ENCODE measurements around the gene ADAR.

ADAR gene

DNA sequence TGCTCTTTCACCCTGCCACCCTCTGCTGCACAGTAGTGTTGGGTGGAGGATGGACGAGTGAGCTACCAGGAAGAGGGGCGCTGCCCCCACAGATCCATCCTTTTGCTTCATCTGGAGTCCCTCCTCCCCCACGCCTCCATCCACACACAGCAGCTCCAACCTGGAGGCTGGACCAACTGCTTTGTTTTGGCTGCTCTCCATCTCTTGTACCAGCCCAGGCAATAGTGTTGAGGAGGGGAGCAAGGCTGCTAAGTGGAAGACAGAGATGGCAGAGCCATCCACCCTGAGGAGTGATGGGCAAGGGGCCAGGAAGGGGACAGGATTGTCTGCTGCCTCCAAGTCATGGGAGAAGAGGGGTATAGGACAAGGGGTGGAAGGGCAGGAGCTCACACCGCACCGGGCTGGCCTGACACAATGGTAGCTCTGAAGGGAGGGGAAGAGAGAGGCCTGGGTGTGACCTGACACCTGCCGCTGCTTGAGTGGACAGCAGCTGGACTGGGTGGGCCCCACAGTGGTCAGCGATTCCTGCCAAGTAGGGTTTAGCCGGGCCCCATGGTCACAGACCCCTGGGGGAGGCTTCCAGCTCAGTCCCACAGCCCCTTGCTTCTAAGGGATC is 31.9 kb downstream of the ADAR start:
- Histone ChIP-seq H3K36me3 (ENCODE audit: control insufficient read depth, insufficient read depth, low read length) (no peaks in the 10 kb centered on the region), H3K4me1 (ENCODE audit: control insufficient read depth, insufficient read depth, low read length) (no peaks in the 10 kb centered on the region), H3K9me3 (ENCODE audit: control insufficient read depth, low read length) (no peaks in the 10 kb centered on the region), H3K4me3 (ENCODE audit: low read length) (no peak overlapping the region), H3K27me3 (ENCODE audit: control insufficient read depth, insufficient read depth, low read length) (no peaks in the 10 kb centered on the region), H3K9ac (ENCODE audit: low read length) (no peak overlapping the region)

DNA sequence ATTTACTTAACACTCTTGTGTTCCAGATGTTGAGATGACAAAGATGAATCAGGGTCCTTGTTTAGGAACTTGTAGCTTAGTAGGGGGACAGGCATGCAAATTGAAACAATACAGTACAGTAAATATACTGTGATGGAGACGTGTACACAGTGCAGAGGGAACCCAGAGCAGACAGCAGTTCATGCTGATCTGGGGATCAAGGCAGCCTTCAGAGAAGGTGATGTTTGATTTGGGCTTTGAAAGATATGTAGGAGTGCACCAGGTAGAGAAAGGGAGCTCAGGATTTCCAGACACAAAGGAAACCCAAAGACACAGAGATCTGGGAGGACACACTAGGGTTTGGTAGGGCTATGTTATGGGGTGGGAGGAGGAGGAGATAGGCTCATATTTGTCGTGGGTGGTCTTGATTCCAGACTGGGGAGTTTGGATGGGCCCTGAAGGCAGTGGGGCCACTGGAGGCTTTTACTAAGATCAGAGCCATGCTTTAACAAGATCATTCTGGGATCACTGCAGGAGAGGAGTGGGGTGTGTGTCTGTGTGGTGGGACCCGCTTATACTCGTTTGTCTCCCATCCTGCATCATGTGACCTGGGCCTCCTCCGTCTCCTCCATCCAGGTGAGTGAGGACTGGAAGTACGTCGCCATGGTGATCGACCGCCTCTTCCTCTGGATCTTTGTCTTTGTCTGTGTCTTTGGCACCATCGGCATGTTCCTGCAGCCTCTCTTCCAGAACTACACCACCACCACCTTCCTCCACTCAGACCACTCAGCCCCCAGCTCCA is 32.6 kb downstream of the ADAR start:
- H3K9ac ChIP-seq (ENCODE audit: low read length) = no peak overlapping the region
- H3K4me1 ChIP-seq (ENCODE audit: control insufficient read depth, insufficient read depth, low read length) = no peaks in the 10 kb centered on the region
- no peak overlapping the region for H3K4me3 ChIP-seq (ENCODE audit: low read length)
- H3K27me3 ChIP-seq (ENCODE audit: control insufficient read depth, insufficient read depth, low read length) = no peaks in the 10 kb centered on the region
- no peaks in the 10 kb centered on the region for H3K36me3 ChIP-seq (ENCODE audit: control insufficient read depth, insufficient read depth, low read length)
- no peaks in the 10 kb centered on the region for H3K9me3 ChIP-seq (ENCODE audit: control insufficient read depth, low read length)

DNA sequence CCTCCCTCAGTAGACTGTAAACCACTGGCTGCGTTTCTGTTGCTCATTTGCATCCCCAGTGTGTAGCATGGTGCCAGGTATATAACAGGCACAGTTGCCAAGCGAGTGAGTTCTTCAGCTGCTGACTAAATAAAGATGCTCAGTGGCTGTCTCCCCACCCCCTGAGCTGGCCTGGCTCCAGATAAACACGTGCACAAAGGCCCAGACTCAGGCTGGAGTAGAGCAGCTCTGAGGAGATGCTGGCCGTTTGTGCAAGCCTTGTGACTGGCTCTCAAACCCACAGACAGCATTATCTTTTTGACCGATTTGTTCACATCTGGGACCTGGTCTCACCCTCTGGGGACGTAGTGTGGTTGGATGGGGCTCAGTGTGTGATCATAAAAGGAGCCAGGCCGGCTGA is 33.3 kb downstream of the ADAR start:
- Histone ChIP-seq H3K4me1 (ENCODE audit: control insufficient read depth, insufficient read depth, low read length) (no peaks in the 10 kb centered on the region), H3K36me3 (ENCODE audit: control insufficient read depth, insufficient read depth, low read length) (no peaks in the 10 kb centered on the region), H3K27me3 (ENCODE audit: control insufficient read depth, insufficient read depth, low read length) (no peaks in the 10 kb centered on the region), H3K9ac (ENCODE audit: low read length) (no peak overlapping the region), H3K4me3 (ENCODE audit: low read length) (no peak overlapping the region), H3K9me3 (ENCODE audit: control insufficient read depth, low read length) (no peaks in the 10 kb centered on the region)

DNA sequence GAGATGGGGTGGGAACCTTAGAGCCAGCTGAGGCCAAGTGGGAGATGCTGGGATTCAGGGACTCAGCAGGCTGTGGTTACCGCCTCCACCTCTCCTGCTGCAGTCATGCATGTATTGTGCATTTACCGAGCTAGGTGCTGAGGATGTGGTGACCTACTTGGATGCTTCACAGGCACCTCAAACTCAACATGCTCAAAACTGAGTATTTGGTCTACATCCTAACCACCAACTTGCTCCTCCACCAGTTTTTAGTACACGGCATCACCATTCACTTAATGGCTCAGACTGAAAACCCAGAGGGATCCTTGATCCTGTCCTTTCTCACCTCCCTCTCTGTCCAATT is 34.8 kb downstream of the ADAR start:
- peaks cover 1% of the 10 kb centered on the region for H3K4me1 ChIP-seq (ENCODE audit: control insufficient read depth, insufficient read depth, low read length)
- peaks cover 6% of the 10 kb centered on the region for H3K27me3 ChIP-seq (ENCODE audit: control insufficient read depth, insufficient read depth, low read length)
- H3K9ac ChIP-seq (ENCODE audit: low read length) = no peak overlapping the region
- H3K36me3 ChIP-seq (ENCODE audit: control insufficient read depth, insufficient read depth, low read length) = no peaks in the 10 kb centered on the region
- no peak overlapping the region for H3K4me3 ChIP-seq (ENCODE audit: low read length)
- no peaks in the 10 kb centered on the region for H3K9me3 ChIP-seq (ENCODE audit: control insufficient read depth, low read length)

DNA sequence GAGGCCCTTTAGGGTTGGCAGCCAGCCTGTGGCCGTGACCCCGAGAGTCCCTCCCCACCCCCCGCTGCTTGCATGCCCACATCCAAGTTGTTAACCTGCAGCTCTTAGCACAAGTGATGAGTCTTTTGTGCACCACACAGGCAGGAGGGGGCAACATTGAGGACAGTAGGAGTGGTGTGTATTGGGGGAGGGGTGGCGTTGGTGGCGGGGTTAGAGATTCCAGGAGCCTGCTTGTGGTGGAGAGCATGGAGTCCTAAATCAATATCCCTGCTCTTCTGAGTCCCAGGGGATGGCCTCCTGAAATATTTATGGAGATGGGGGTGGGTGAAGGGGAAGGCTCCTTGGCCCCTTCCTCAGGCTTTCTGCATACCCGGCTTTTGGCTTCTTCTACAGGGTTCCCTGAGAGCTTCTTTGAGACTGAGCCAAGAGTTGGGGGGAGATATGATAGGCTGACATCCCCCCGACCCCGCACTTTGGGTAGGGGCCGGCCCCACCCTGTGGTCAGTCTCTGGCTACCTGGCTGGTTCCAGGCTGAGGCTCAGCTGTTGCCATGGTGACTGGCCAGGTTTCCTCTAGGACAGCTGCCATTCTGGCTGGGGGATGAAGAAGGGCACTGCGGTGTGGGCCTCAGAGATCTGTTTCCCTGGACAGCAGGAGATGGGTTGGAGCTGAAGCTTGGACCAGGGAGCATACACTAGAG is 35.4 kb downstream of the ADAR start:
- Histone ChIP-seq H3K4me3 (ENCODE audit: low read length) (no peak overlapping the region), H3K27me3 (ENCODE audit: control insufficient read depth, insufficient read depth, low read length) (peaks cover 11% of the 10 kb centered on the region), H3K36me3 (ENCODE audit: control insufficient read depth, insufficient read depth, low read length) (no peaks in the 10 kb centered on the region), H3K9ac (ENCODE audit: low read length) (no peak overlapping the region), H3K9me3 (ENCODE audit: control insufficient read depth, low read length) (no peaks in the 10 kb centered on the region), H3K4me1 (ENCODE audit: control insufficient read depth, insufficient read depth, low read length) (peaks cover 7% of the 10 kb centered on the region)

DNA sequence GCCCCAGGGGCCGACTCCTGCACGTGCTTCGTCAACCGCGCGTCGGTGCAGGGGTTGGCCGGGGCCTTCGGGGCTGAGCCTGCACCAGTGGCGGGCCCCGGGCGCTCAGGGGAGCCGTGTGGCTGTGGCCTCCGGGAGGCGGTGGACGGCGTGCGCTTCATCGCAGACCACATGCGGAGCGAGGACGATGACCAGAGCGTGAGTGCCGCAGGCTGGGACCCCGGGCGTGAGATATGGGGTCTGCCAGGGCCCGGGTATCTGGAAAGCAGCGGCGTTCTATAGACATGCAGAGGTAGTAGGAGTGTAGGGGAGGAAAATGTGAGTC is 36.1 kb downstream of the ADAR start:
- Histone ChIP-seq H3K9me3 (ENCODE audit: control insufficient read depth, low read length) (no peaks in the 10 kb centered on the region), H3K9ac (ENCODE audit: low read length) (no peak overlapping the region), H3K4me1 (ENCODE audit: control insufficient read depth, insufficient read depth, low read length) (peaks cover 11% of the 10 kb centered on the region), H3K27me3 (ENCODE audit: control insufficient read depth, insufficient read depth, low read length) (peaks cover 17% of the 10 kb centered on the region), H3K4me3 (ENCODE audit: low read length) (no peak overlapping the region), H3K36me3 (ENCODE audit: control insufficient read depth, insufficient read depth, low read length) (no peaks in the 10 kb centered on the region)

DNA sequence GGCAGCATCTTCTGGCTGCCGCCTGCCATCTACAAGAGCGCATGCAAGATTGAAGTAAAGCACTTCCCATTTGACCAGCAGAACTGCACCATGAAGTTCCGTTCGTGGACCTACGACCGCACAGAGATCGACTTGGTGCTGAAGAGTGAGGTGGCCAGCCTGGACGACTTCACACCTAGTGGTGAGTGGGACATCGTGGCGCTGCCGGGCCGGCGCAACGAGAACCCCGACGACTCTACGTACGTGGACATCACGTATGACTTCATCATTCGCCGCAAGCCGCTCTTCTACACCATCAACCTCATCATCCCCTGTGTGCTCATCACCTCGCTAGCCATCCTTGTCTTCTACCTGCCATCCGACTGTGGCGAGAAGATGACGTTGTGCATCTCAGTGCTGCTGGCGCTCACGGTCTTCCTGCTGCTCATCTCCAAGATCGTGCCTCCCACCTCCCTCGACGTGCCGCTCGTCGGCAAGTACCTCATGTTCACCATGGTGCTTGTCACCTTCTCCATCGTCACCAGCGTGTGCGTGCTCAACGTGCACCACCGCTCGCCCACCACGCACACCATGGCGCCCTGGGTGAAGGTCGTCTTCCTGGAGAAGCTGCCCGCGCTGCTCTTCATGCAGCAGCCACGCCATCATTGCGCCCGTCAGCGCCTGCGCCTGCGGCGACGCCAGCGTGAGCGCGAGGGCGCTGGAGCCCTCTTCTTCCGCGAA is 36.6 kb downstream of the ADAR start:
- no peak overlapping the region for H3K4me3 ChIP-seq (ENCODE audit: low read length)
- no peak overlapping the region for H3K9ac ChIP-seq (ENCODE audit: low read length)
- H3K27me3 ChIP-seq (ENCODE audit: control insufficient read depth, insufficient read depth, low read length) = peaks cover 21% of the 10 kb centered on the region
- no peaks in the 10 kb centered on the region for H3K36me3 ChIP-seq (ENCODE audit: control insufficient read depth, insufficient read depth, low read length)
- peaks cover 11% of the 10 kb centered on the region for H3K4me1 ChIP-seq (ENCODE audit: control insufficient read depth, insufficient read depth, low read length)
- H3K9me3 ChIP-seq (ENCODE audit: control insufficient read depth, low read length) = no peaks in the 10 kb centered on the region

DNA sequence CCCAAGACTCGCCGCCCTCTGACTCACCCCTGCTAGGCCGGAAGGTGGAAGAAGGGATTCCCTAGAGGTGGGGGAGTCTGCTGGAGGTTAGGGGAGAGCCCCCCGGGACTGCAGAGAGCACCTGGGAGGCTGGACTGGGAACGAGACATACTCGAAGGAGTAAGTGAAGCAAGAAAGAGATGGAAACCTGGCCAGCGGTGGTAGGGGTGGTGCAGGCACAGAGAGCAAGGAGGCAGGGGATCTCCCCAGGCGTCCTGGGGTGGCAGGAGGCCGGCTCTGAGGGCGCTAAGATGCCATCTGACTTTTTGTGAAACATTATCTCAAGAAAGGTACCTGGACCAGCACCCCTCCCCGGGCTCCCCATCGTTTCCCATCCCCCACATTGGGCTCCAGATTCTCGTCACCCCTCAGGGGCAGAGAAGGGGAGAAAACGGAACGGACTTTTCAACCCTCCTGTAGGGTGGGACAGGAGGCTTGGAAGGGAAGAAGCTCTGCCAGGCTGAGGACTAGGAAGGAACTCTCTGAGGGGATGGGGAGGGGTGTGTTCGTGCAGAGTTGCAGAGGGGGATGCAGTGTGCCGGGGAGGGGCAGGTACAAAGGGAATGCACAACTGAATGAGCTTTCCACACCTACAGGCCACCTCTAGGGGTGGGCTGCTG is 39.7 kb downstream of the ADAR start:
- Histone ChIP-seq H3K4me1 (ENCODE audit: control insufficient read depth, insufficient read depth, low read length) (peaks cover 11% of the 10 kb centered on the region), H3K36me3 (ENCODE audit: control insufficient read depth, insufficient read depth, low read length) (no peaks in the 10 kb centered on the region), H3K4me3 (ENCODE audit: low read length) (no peak overlapping the region), H3K27me3 (ENCODE audit: control insufficient read depth, insufficient read depth, low read length) (peaks cover 21% of the 10 kb centered on the region), H3K9ac (ENCODE audit: low read length) (no peak overlapping the region), H3K9me3 (ENCODE audit: control insufficient read depth, low read length) (no peaks in the 10 kb centered on the region)

DNA sequence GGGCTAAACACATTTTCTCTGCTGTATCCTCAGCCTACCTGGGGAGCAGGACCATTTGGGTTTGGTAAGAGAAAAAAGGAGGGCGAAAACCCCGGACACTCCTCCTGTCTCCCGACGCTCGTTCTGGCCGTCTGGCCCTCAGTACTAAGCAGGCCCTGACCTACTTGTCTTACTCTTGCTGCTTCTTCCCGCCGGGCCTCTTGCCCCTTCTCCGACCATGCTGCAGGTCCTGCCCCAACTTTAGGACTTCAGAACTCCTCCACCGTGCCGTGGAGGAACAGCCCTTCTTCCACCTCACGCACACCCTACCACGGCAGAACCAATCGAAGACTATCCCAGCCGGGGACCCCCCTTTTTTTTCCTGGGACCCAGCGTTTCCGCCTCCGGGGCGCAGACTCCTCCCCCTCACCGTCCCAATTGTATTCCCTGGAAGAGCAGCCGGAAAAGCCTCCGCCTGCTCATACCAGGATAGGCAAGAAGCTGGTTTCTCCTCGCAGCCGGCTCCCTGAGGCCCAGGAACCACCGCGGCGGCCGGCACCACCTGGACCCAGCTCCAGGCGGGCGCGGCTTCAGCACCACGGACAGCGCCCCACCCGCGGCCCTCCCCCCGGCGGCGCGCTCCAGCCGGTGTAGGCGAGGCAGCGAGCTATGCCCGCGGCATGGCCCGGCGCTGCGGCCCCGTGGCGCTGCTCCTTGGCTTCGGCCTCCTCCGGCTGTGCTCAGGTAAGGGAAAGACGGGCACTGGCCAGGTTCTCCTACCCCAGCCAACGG is 40.4 kb downstream of the ADAR start, which contains the start of gene CHRNB2:
Gene CHRNB2, plus strand, starts transcription at position 393 of the 771 bp plus-strand sequence. Its CDS starts 267 bp downstream, at position 660.
- Histone ChIP-seq H3K36me3 (ENCODE audit: control insufficient read depth, insufficient read depth, low read length) (no peaks in the 10 kb centered on the region), H3K4me3 (ENCODE audit: low read length) (no peak within 1 kb of the TSS), H3K9ac (ENCODE audit: low read length) (peak within 1 kb of the TSS; percentile 8), H3K4me1 (ENCODE audit: control insufficient read depth, insufficient read depth, low read length) (peaks cover 11% of the 10 kb centered on the region), H3K27me3 (ENCODE audit: control insufficient read depth, insufficient read depth, low read length) (peaks cover 21% of the 10 kb centered on the region), H3K9me3 (ENCODE audit: control insufficient read depth, low read length) (no peaks in the 10 kb centered on the region)

DNA sequence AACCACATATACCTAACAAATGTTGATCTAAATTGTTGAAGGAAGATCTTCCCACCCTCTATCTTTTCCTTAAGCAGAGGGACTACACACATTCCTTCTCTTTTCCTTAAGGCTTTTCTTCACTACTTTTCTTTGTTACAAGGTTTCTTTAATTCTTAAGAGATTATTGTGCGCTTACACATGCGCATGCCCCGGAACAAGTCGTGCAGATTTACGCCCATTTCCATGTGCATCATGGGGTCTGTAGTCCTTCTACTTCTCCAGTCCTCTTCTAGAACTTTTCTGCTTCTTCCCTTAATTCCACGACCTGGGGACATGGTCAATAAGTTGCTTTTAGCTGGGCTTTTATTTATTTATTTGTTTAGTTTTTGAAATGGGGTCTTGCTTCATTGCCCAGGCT is 42.1 kb downstream of the ADAR start:
- H3K36me3 ChIP-seq (ENCODE audit: control insufficient read depth, insufficient read depth, low read length) = no peaks in the 10 kb centered on the region
- H3K4me3 ChIP-seq (ENCODE audit: low read length) = no peak overlapping the region
- H3K9me3 ChIP-seq (ENCODE audit: control insufficient read depth, low read length) = no peaks in the 10 kb centered on the region
- peaks cover 11% of the 10 kb centered on the region for H3K4me1 ChIP-seq (ENCODE audit: control insufficient read depth, insufficient read depth, low read length)
- peaks cover 21% of the 10 kb centered on the region for H3K27me3 ChIP-seq (ENCODE audit: control insufficient read depth, insufficient read depth, low read length)
- no peak overlapping the region for H3K9ac ChIP-seq (ENCODE audit: low read length)

DNA sequence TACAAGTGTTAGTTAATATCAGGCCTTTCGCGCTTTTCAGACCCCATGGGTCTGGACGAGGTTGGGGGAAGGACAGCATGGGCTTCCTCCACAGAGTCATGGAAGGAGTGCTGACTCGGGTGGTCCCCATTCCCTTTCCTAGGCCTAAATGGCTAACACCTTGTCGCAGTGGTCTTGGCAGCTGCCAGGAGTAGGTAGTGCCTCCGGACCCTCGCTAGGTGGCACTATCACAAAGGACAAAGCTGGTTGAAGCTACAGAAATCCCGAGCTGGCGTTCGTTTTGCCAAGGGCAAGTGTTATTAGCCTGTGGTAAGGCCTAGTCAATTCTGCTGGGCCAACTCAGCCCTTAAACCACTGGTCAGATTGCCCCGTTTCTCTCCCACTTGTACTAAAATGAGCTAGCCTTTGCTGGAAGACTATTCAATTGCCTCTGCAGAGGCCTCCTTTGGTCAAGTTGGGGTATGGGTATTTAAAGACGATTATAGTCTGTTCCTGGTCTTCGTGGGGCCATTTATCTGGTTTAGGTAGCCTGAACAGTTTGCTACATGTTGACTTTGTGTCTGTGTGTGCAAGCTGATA is 48.4 kb downstream of the ADAR start:
- H3K4me1 ChIP-seq (ENCODE audit: control insufficient read depth, insufficient read depth, low read length) = peaks cover 20% of the 10 kb centered on the region
- peak overlapping the region; percentile 46 for H3K9ac ChIP-seq (ENCODE audit: low read length)
- no peaks in the 10 kb centered on the region for H3K9me3 ChIP-seq (ENCODE audit: control insufficient read depth, low read length)
- no peaks in the 10 kb centered on the region for H3K36me3 ChIP-seq (ENCODE audit: control insufficient read depth, insufficient read depth, low read length)
- no peaks in the 10 kb centered on the region for H3K27me3 ChIP-seq (ENCODE audit: control insufficient read depth, insufficient read depth, low read length)
- H3K4me3 ChIP-seq (ENCODE audit: low read length) = peak overlapping the region; percentile 52

Measured in mucosa of stomach (tissue), 1 donor.